Measurements from ENCODE around the gene SFI1. TPM values are rescaled to one million over a fixed set of nuclear protein-coding genes. Genes with fewer than 3 reads are reported as not detected.
"Not testable (repeated sequence)": the region's sequence is repeated elsewhere in the genome, so short reads cannot be mapped to it uniquely, and the experiment has no call there.

Gene SFI1
- total RNA-seq, 2 donors from 2014 or later, result 6.5 to 6.8 TPM

- no peaks in the 10 kb centered on the region for H3K4me1 ChIP-seq
- H3K36me3 ChIP-seq, result no peaks in the 10 kb centered on the region
- no peak for TF ChIP-seq CTCF (IDR thresholded peaks at IDR 0.05)
Measured at GRCh38 chr22:31508536-31508935, 12.2 kb downstream of the SFI1 start.

GRCh38 chr22:31509061-31509762, 12.9 kb downstream of the SFI1 start:
- no peaks in the 10 kb centered on the region for H3K27me3 ChIP-seq
- H3K27ac ChIP-seq, result no peak overlapping the region
- no peaks in the 10 kb centered on the region for H3K36me3 ChIP-seq
- no peak for DNase-seq (ENCODE audit: low spot score)
- H3K4me1 ChIP-seq, result no peaks in the 10 kb centered on the region
- H3K4me3 ChIP-seq, result no peak overlapping the region
- no peak for TF ChIP-seq CTCF (IDR thresholded peaks at IDR 0.05)
- H3K9me3 ChIP-seq, result no peaks in the 10 kb centered on the region

More at GRCh38 chr22:31508536-31508935, 12.2 kb downstream of the SFI1 start:
- H3K27ac ChIP-seq, result no peak overlapping the region
- no peak for DNase-seq (ENCODE audit: low spot score)
- no peak overlapping the region for H3K4me3 ChIP-seq
- H3K9me3 ChIP-seq, result no peaks in the 10 kb centered on the region
- H3K27me3 ChIP-seq, result no peaks in the 10 kb centered on the region

- Histone ChIP-seq H3K27me3 (no peaks in the 10 kb centered on the region), H3K9me3 (no peaks in the 10 kb centered on the region), H3K4me3 (no peak overlapping the region), H3K36me3 (no peaks in the 10 kb centered on the region), H3K27ac (no peak overlapping the region), H3K4me1 (no peaks in the 10 kb centered on the region)
- no peak for DNase-seq (ENCODE audit: low spot score)
- TF ChIP-seq CTCF (IDR thresholded peaks at IDR 0.05), result no peak
Measured at GRCh38 chr22:31520051-31520450, 23.7 kb downstream of the SFI1 start.

GRCh38 chr22:31524132-31524531, 27.8 kb downstream of the SFI1 start:
- not testable (repeated sequence) for H3K27me3 ChIP-seq; H3K4me1 ChIP-seq; H3K4me3 ChIP-seq; H3K9me3 ChIP-seq; H3K27ac ChIP-seq; H3K36me3 ChIP-seq; DNase-seq (ENCODE audit: low spot score)

GRCh38 chr22:31526270-31526669, 29.9 kb downstream of the SFI1 start:
- Histone ChIP-seq H3K36me3 (no peaks in the 10 kb centered on the region), H3K9me3 (no peaks in the 10 kb centered on the region), H3K27ac (no peak overlapping the region), H3K4me1 (no peaks in the 10 kb centered on the region), H3K4me3 (no peak overlapping the region), H3K27me3 (no peaks in the 10 kb centered on the region)
- no peak for TF ChIP-seq CTCF (IDR thresholded peaks at IDR 0.05)
- no peak for DNase-seq (ENCODE audit: low spot score)

- TF ChIP-seq CTCF (IDR thresholded peaks at IDR 0.05), result no peak
- Histone ChIP-seq H3K27ac (no peak overlapping the region), H3K27me3 (no peaks in the 10 kb centered on the region), H3K9me3 (no peaks in the 10 kb centered on the region), H3K4me1 (no peaks in the 10 kb centered on the region), H3K36me3 (no peaks in the 10 kb centered on the region), H3K4me3 (no peak overlapping the region)
- DNase-seq (ENCODE audit: low spot score), result no peak
Measured at GRCh38 chr22:31530823-31531195, 34.5 kb downstream of the SFI1 start.

Measured in right atrium auricular region (tissue), 2 donors.